D721Med (cell line): ENCODE measurements around the gene FBXW11.

ENCODE experiments used
- DNase-seq: peaks from one replicate; pipeline ENCODE4 v3.0.0; 2011; ENCODE audit warnings: low spot score; ENCODE audit not compliant: insufficient read length
- FAIRE-seq: peaks from 2 replicates; lab custom pipeline; 2011; peaks lifted over from hg19 to GRCh38; lab: Jason Lieb, UNC
- CTCF ChIP-seq: IDR thresholded peaks from 2 replicates; pipeline ENCODE4 v1.5.1; 2012; ENCODE audit warnings: mild to moderate bottlenecking, control low read depth; ENCODE audit not compliant: insufficient read depth; ENCODE audit errors: missing control alignments

Gene FBXW11

GRCh38 chr5:171869956-171870355 lies 136.5 kb downstream of the FBXW11 start:
- FAIRE-seq (no peak), DNase-seq (no peak)
- no peak for TF ChIP-seq CTCF

DNA sequence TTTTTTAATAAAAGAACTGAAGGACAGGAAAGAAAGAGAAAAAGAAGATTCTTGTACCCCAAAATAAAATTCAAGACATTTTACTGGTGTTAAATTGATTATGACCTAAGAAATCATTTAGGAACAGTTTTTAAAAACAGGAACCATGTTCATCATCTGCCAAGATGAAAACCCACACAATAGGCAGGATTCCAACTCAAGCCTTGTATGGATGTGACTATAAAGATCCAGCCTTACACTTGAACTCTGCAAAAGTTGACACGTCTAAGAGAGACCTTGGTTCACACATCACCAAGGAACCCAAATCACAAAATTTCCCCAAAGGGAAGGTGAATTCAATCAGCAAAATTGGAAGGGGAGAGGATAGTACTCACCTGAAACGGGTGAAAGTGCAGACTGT lies 138.2 kb downstream of the FBXW11 start:
- TF ChIP-seq CTCF = no peak
- DNase-seq (no peak), FAIRE-seq (no peak)

GRCh38 chr5:171867786-171868185 lies 138.7 kb downstream of the FBXW11 start:
- DNase-seq (no peak), FAIRE-seq (no peak)
- TF ChIP-seq CTCF = no peak

- no peak for TF ChIP-seq CTCF
- FAIRE-seq (no peak), DNase-seq (no peak)
These were observed 141.0 kb downstream of the FBXW11 start for GRCh38 chr5:171865471-171865870.

GRCh38 chr5:171863935-171864334 lies 142.5 kb downstream of the FBXW11 start:
- no peak for TF ChIP-seq CTCF
- no peak for FAIRE-seq
- DNase-seq = no peak

- no peak for TF ChIP-seq CTCF
- FAIRE-seq (no peak), DNase-seq (no peak)
These were observed 143.8 kb downstream of the FBXW11 start for GRCh38 chr5:171862624-171863023.

GRCh38 chr5:171861381-171861780 lies 145.1 kb downstream of the FBXW11 start:
- no peak for TF ChIP-seq CTCF
- DNase-seq (no peak), FAIRE-seq (no peak)
